Fibroblast of lung (primary cell): Measurements from ENCODE around the gene PTPRM. TPM values are rescaled to one million over a fixed set of nuclear protein-coding genes. Genes with fewer than 3 reads are reported as not detected.

Experiments used
- DNase-seq, 2 donors: peaks; one replicate each; pipeline versions ENCODE4 v3.0.0 to v3.0.0-alpha.2; 2010; ENCODE audit warnings: low read depth in 2 of 2
- H2AFZ ChIP-seq: 2 replicates; pipeline ENCODE4 v1.5.1; 2012; ENCODE audit warnings: low read length, control low read depth, inconsistent platforms
- H3K27ac ChIP-seq: 2 replicates; pipeline ENCODE4 v1.5.1; 2011; ENCODE audit warnings: low read length, control low read depth; ENCODE audit not compliant: insufficient read depth
- H3K27me3 ChIP-seq: 2 replicates; pipeline ENCODE4 v1.5.1; 2011; ENCODE audit warnings: mild to moderate bottlenecking, low read length; ENCODE audit not compliant: control insufficient read depth, insufficient read depth
- H3K36me3 ChIP-seq: 2 replicates; pipeline ENCODE4 v1.5.1; 2011; ENCODE audit warnings: low read length; ENCODE audit not compliant: control insufficient read depth, insufficient read depth
- H3K4me1 ChIP-seq: 2 replicates; pipeline ENCODE4 v1.5.1; 2011; ENCODE audit warnings: low read length; ENCODE audit not compliant: control insufficient read depth, insufficient read depth; ENCODE audit errors: extremely low read depth
- H3K4me2 ChIP-seq: 2 replicates; pipeline ENCODE4 v1.5.1; 2011; ENCODE audit warnings: low read length, control low read depth; ENCODE audit not compliant: insufficient read depth; ENCODE audit errors: extremely low read depth
- H3K4me3 ChIP-seq, 4 experiments: fragments of 200-600 bp in 1 of 4; sonication (generic) in 1 of 4; replicated peaks in 1 of 4; 2 replicates each; pipeline ENCODE4 v1.5.1; 2011 to 2016; ENCODE audit warnings: low read length in 4 of 4, low read depth in 3 of 4, mild to moderate bottlenecking in 3 of 4, control low read depth in 2 of 4, inconsistent platforms in 1 of 4, mixed read lengths in 1 of 4; ENCODE audit not compliant: insufficient read depth in 1 of 4; ENCODE audit errors: control extremely low read depth in 1 of 4
- H3K79me2 ChIP-seq: 2 replicates; pipeline ENCODE4 v1.5.1; 2012; ENCODE audit warnings: mild to moderate bottlenecking, low read length, inconsistent platforms; ENCODE audit not compliant: control insufficient read depth, insufficient read depth
- H3K9ac ChIP-seq: 2 replicates; pipeline ENCODE4 v1.5.1; 2011; ENCODE audit warnings: mild to moderate bottlenecking, low read length, control low read depth; ENCODE audit not compliant: insufficient read depth
- H3K9me3 ChIP-seq: 2 replicates; pipeline ENCODE4 v1.5.1; 2012; ENCODE audit warnings: low read depth, low read length; ENCODE audit not compliant: control insufficient read depth, insufficient read depth
- H4K20me1 ChIP-seq: 2 replicates; pipeline ENCODE4 v1.5.1; 2011; ENCODE audit warnings: low read length; ENCODE audit not compliant: control insufficient read depth, insufficient read depth; ENCODE audit errors: extremely low read depth
- EZH2 ChIP-seq: IDR thresholded peaks from 2 replicates; pipeline ENCODE4 v1.5.1; 2012; ENCODE audit warnings: low read length, control low read depth, mild to moderate bottlenecking; ENCODE audit errors: missing control alignments
- polyA plus RNA-seq, 2 donors: library from polyadenylated mRNA; depleted of rRNA in 1 of 2; stranded (reverse) in 1 of 2; unstranded in 1 of 2; fragments of >200 nt; gene quantifications; 2 replicates each; pipeline ENCODE4 v1.2.1, GENCODE V29; 2011 to 2012; ENCODE audit warnings: missing spikeins in 1 of 2
- total RNA-seq: library from RNA; depleted of rRNA; stranded (reverse); fragments of >200 nt; gene quantifications from 2 replicates; pipeline ENCODE4 v1.2.1, GENCODE V29; 2014
- TF ChIP-seq, protein P1 (sequence below), 2 donors: IDR thresholded peaks in 1 of 2; conservative IDR thresholded peaks in 1 of 2; 1 replicate in 1 of 2; 2 replicates in 1 of 2; pipeline ENCODE4 v1.5.1; 2011 to 2012; ENCODE audit warnings: low read length in 2 of 2, control low read depth in 1 of 2, inconsistent platforms in 1 of 2, low read depth in 1 of 2, mild to moderate bottlenecking in 1 of 2

The PTPRM gene
- total and polyA plus RNA-seq, 2 donors (not counting 1 experiment from before 2014, with no cell fraction given), result 86.6 to 87.0 TPM

DNA sequence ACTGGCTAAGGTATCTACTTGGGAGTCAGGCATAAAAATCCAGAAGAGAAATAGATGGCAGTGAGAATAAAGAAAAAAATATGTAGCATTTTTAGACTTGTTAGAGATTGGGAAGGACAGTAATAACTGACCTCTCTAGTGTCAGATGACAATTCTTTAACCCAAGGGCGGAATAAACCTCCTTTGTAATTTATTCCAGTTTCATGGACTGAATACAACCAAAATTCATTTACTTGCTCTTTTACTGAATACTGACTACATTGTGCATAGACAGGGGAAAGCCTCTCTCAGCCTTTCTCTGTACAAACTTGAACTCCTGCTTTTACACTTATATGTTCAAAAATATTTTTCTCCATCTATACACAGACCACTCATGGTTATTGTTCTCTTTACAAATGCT lies 566.8 kb downstream of the PTPRM start:
- no peak for DNase-seq
- H3K4me3 ChIP-seq, result no peak overlapping the region
- H3K9ac ChIP-seq, result no peak overlapping the region
- H3K36me3 ChIP-seq, result no peaks in the 10 kb centered on the region
- no peak for TF ChIP-seq EZH2
- TF ChIP-seq, protein P1, sequence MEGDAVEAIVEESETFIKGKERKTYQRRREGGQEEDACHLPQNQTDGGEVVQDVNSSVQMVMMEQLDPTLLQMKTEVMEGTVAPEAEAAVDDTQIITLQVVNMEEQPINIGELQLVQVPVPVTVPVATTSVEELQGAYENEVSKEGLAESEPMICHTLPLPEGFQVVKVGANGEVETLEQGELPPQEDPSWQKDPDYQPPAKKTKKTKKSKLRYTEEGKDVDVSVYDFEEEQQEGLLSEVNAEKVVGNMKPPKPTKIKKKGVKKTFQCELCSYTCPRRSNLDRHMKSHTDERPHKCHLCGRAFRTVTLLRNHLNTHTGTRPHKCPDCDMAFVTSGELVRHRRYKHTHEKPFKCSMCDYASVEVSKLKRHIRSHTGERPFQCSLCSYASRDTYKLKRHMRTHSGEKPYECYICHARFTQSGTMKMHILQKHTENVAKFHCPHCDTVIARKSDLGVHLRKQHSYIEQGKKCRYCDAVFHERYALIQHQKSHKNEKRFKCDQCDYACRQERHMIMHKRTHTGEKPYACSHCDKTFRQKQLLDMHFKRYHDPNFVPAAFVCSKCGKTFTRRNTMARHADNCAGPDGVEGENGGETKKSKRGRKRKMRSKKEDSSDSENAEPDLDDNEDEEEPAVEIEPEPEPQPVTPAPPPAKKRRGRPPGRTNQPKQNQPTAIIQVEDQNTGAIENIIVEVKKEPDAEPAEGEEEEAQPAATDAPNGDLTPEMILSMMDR (conservative IDR thresholded peaks at IDR 0.05 in 1 of 2, IDR thresholded peaks at IDR 0.05 in 1 of 2; ENCODE audit: low read depth in 1 of 2, low read length in 2 of 2), result no peak
- H4K20me1 ChIP-seq, result no peaks in the 10 kb centered on the region
- H2AFZ ChIP-seq, result no peak overlapping the region
- H3K4me2 ChIP-seq, result no peak overlapping the region
- H3K4me1 ChIP-seq, result no peaks in the 10 kb centered on the region
- H3K27me3 ChIP-seq, result no peaks in the 10 kb centered on the region
- H3K27ac ChIP-seq, result no peak overlapping the region
- no peaks in the 10 kb centered on the region for H3K9me3 ChIP-seq
- H3K79me2 ChIP-seq, result no peaks in the 10 kb centered on the region

DNA sequence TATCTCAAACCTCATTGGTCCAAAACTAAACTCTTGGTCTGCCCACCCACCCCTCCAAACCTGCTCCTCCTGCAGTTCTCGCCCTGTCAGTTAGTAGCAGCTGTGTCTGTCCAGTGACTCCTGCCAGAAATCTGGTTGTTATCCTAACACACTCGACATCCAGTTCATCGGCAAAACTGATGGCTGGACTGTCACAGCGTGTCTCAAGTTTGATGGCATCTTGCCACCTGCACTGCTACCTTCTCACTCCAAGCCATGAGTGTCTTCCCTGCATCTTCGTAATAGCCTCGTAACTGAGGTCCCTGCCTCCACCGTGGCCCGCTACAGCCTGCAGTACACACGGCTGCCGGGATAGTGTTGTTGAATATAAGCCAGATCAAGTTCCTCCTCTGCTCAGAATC lies 572.0 kb downstream of the PTPRM start:
- Histone ChIP-seq H3K36me3 (no peaks in the 10 kb centered on the region), H3K9ac (no peak overlapping the region), H2AFZ (no peak overlapping the region), H4K20me1 (no peaks in the 10 kb centered on the region), H3K27me3 (no peaks in the 10 kb centered on the region), H3K4me3 (no peak overlapping the region), H3K4me2 (no peak overlapping the region), H3K79me2 (no peaks in the 10 kb centered on the region), H3K27ac (no peak overlapping the region), H3K9me3 (no peaks in the 10 kb centered on the region), H3K4me1 (no peaks in the 10 kb centered on the region)
- DNase-seq, result no peak
- TF ChIP-seq EZH2, result no peak
- TF ChIP-seq, protein P1 (conservative IDR thresholded peaks at IDR 0.05 in 1 of 2, IDR thresholded peaks at IDR 0.05 in 1 of 2; ENCODE audit: low read depth in 1 of 2, low read length in 2 of 2), result no peak

DNA sequence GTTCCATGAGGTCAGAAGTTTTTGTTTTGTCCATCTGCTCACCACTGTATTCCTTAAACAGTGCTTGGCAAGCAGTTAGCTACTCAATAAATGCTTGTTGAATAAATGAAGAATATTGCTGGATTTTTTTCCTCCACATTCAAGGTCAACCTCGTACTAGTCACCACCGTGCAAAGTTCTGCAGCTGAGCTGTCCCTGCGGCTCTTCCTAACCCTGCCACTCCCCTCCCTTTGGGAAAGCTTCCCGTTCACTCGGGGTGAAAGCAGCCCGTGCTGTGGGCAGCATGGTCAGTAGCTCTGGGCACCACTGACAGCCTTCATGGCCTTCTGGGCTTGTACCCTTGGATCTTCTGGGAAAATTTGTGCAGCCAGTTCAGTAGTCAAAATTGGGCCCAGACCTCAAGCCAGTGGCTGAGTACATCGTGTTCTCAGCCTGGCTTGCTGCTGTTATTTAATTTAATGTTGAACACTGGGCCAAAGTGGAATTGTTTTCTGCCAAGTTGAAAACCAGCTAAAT lies 572.8 kb downstream of the PTPRM start:
- Histone ChIP-seq H3K79me2 (no peaks in the 10 kb centered on the region), H3K27me3 (no peaks in the 10 kb centered on the region), H3K4me2 (no peak overlapping the region), H2AFZ (no peak overlapping the region), H3K36me3 (no peaks in the 10 kb centered on the region), H4K20me1 (no peaks in the 10 kb centered on the region), H3K27ac (no peak overlapping the region), H3K9me3 (no peaks in the 10 kb centered on the region), H3K4me1 (no peaks in the 10 kb centered on the region), H3K9ac (no peak overlapping the region), H3K4me3 (no peak overlapping the region)
- peak in 1 of 2 donors; percentile 39 for DNase-seq
- TF ChIP-seq, protein P1 (conservative IDR thresholded peaks at IDR 0.05 in 1 of 2, IDR thresholded peaks at IDR 0.05 in 1 of 2; ENCODE audit: low read depth in 1 of 2, low read length in 2 of 2), result no peak
- TF ChIP-seq EZH2, result no peak
